ENCODE measurements around the gene SNX32. TPM values are rescaled to one million over a fixed set of nuclear protein-coding genes. Genes with fewer than 3 reads are reported as not detected.
A peak's percentile ranks its signal among the peaks of the same experiment; 100 is the strongest.

The SNX32 gene
- total RNA-seq, 2 experiments from 2014 or later: 0.33 to 0.61 TPM

- H3K9me3 ChIP-seq (ENCODE audit: control insufficient read depth in 1 of 2, insufficient read depth in 1 of 2, low read length in 2 of 2): no peaks in the 10 kb centered on the region
- intact Hi-C loops (cut with DNase I, micrococcal nuclease): loop anchor here (1.0 kb wide), 3 partner anchors 13 to 28 kb away; partner anchors contain the start of gene FIBP (in 1 of the 2)
- TF ChIP-seq CTCF (IDR thresholded peaks at IDR 0.05): peak; percentile 94
- peaks cover 66% of the 10 kb centered on the region for H3K4me1 ChIP-seq (ENCODE audit: insufficient read depth, low read length)
- H3K36me3 Mint-ChIP-seq (ENCODE audit: low read depth): peaks cover 85% of the 10 kb centered on the region
- H3K27me3 ChIP-seq (ENCODE audit: control insufficient read depth in 1 of 2, insufficient read depth in 2 of 2, low read length in 2 of 2): no peaks in the 10 kb centered on the region
- CTCF ChIA-PET: interaction anchor here (0.5 to 5.2 kb wide), 29 partner anchors 9 to 421 kb away, joined by 3 to 80 read pairs (median 4); partner anchors contain the start of genes BANF1, C11orf68, CCDC85B and CTSW
- H3K27me3 Mint-ChIP-seq: no peaks in the 10 kb centered on the region
- H3K27ac ChIP-seq (ENCODE audit: low read depth in 1 of 2, low read length in 2 of 2): peak within 1 kb of the TSS; percentile 92 to 96
- H3K4me3 Mint-ChIP-seq: peak within 1 kb of the TSS; percentile 94
- H3K36me3 ChIP-seq (ENCODE audit: insufficient read depth, low read length): peaks cover 52% of the 10 kb centered on the region
- DNase-seq: peak; percentile 92 to 99 (median 96)
- peak within 1 kb of the TSS; percentile 90 for H3K4me3 ChIP-seq (ENCODE audit: low read length)
- POLR2A ChIA-PET: interaction anchor here (0.9 to 5.8 kb wide), 38 partner anchors 9 to 1543 kb away, joined by 3 to 248 read pairs (median 8); partner anchors contain the start of genes BANF1, C11orf68, CCDC85B and CST6
- H3K4me1 Mint-ChIP-seq (ENCODE audit: low read depth): peaks cover 47% of the 10 kb centered on the region
- H3K9me3 Mint-ChIP-seq: no peaks in the 10 kb centered on the region
- H3K27ac Mint-ChIP-seq: peak within 1 kb of the TSS; percentile 94
- ATAC-seq (ENCODE audit: poor library complexity): peak; percentile 40
Measured at GRCh38 chr11:65860278-65861164, 26.8 kb downstream of the SNX32 start, which contains the start of gene MUS81. Gene MUS81, plus strand, starts transcription at chr11:65860433. Its CDS starts 321 bp downstream, at chr11:65860754.

GRCh38 chr11:65861165-65861505 is 27.4 kb downstream of the SNX32 start:
- ATAC-seq (ENCODE audit: poor library complexity) (no peak), DNase-seq (no peak)
- peaks cover 60% of the 10 kb centered on the region for H3K4me1 ChIP-seq (ENCODE audit: insufficient read depth, low read length)
- ChIA-PET POLR2A (interaction anchor here (1.2 to 5.8 kb wide), 11 partner anchors 10 to 246 kb away, joined by 3 to 248 read pairs (median 33); partner anchors contain the start of genes BANF1, CCDC85B, EFEMP2 and EIF1AD), CTCF (interaction anchor here (0.5 to 5.2 kb wide), 4 partner anchors 23 to 149 kb away, joined by 4 to 80 read pairs (median 22); partner anchors contain the start of genes CCDC85B, FIBP and KAT5)
- H3K4me3 ChIP-seq (ENCODE audit: low read length): peak overlapping the region; percentile 90
- Mint-ChIP-seq H3K27me3 (no peaks in the 10 kb centered on the region), H3K9me3 (no peaks in the 10 kb centered on the region), H3K4me1 (ENCODE audit: low read depth) (peaks cover 41% of the 10 kb centered on the region), H3K27ac (peak overlapping the region; percentile 94), H3K4me3 (peak overlapping the region; percentile 94), H3K36me3 (ENCODE audit: low read depth) (peaks cover 84% of the 10 kb centered on the region)
- peaks cover 52% of the 10 kb centered on the region for H3K36me3 ChIP-seq (ENCODE audit: insufficient read depth, low read length)
- no peaks in the 10 kb centered on the region for H3K9me3 ChIP-seq (ENCODE audit: control insufficient read depth in 1 of 2, insufficient read depth in 1 of 2, low read length in 2 of 2)
- no peaks in the 10 kb centered on the region for H3K27me3 ChIP-seq (ENCODE audit: control insufficient read depth in 1 of 2, insufficient read depth in 2 of 2, low read length in 2 of 2)
- TF ChIP-seq CTCF (IDR thresholded peaks at IDR 0.05): no peak
- peak overlapping the region; percentile 5 to 92 for H3K27ac ChIP-seq (ENCODE audit: low read depth in 1 of 2, low read length in 2 of 2)
- intact Hi-C loops (cut with DNase I, micrococcal nuclease): no loop called here

GRCh38 chr11:65861533-65862183 is 27.9 kb downstream of the SNX32 start:
- DNase-seq: peak in 3 of 14 experiments; percentile 3 to 27 (median 18)
- ATAC-seq (ENCODE audit: poor library complexity): no peak
- Mint-ChIP-seq H3K27me3 (no peaks in the 10 kb centered on the region), H3K27ac (peak overlapping the region; percentile 94), H3K36me3 (ENCODE audit: low read depth) (peaks cover 82% of the 10 kb centered on the region), H3K9me3 (no peaks in the 10 kb centered on the region), H3K4me1 (ENCODE audit: low read depth) (peaks cover 36% of the 10 kb centered on the region), H3K4me3 (peak overlapping the region; percentile 94)
- CTCF ChIA-PET: interaction anchor here (0.5 to 5.2 kb wide), 4 partner anchors 23 to 150 kb away, joined by 4 to 80 read pairs (median 22); partner anchors contain the start of genes CCDC85B, FIBP and KAT5
- intact Hi-C loops (cut with DNase I, micrococcal nuclease): no loop called here
- Histone ChIP-seq H3K36me3 (ENCODE audit: insufficient read depth, low read length) (peaks cover 52% of the 10 kb centered on the region), H3K27ac (ENCODE audit: low read depth in 1 of 2, low read length in 2 of 2) (peak overlapping the region in 1 of 2 donors; percentile 5), H3K27me3 (ENCODE audit: control insufficient read depth in 1 of 2, insufficient read depth in 2 of 2, low read length in 2 of 2) (no peaks in the 10 kb centered on the region), H3K4me3 (ENCODE audit: low read length) (peak overlapping the region; percentile 90), H3K4me1 (ENCODE audit: insufficient read depth, low read length) (peaks cover 55% of the 10 kb centered on the region), H3K9me3 (ENCODE audit: control insufficient read depth in 1 of 2, insufficient read depth in 1 of 2, low read length in 2 of 2) (no peaks in the 10 kb centered on the region)
- no peak for TF ChIP-seq CTCF (IDR thresholded peaks at IDR 0.05)
- POLR2A ChIA-PET: interaction anchor here (1.2 to 5.8 kb wide), 7 partner anchors 10 to 150 kb away, joined by 3 to 248 read pairs (median 37); partner anchors contain the start of genes BANF1, CCDC85B, EFEMP2 and EIF1AD

All from CD4-positive, alpha-beta T cell (primary cell).